ENCODE measurements around the gene GPC5. TPM values are rescaled to one million over a fixed set of nuclear protein-coding genes. Genes with fewer than 3 reads are reported as not detected.

Gene GPC5
- total RNA-seq, 1 experiment from 2014 or later = not detected

DNA sequence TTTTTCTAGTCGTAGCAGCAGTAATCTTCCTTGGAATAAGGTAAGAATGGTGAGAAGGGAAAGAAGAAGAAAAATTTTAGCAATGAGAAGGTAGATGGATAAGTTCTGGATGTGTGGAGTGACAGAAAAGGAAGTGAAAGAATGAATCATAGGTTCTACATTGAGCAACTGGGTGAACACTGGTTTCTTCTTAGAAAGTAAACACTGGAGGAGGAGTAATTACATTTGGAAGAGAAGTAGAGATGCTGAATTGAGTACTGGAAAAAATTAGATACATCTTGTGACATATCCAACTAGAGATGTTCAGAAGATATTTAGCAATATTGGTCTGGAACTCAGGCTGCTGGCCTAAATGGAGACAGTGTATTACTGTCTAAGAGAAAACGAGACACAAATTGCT is 148.5 kb downstream of the GPC5 start:
- H3K36me3 ChIP-seq = no peaks in the 10 kb centered on the region
- no peaks in the 10 kb centered on the region for H3K27me3 ChIP-seq (replicated peaks)
- no peaks in the 10 kb centered on the region for H3K9me3 ChIP-seq (replicated peaks)
- no peaks in the 10 kb centered on the region for H3K4me1 ChIP-seq (replicated peaks)
- DNase-seq (ENCODE audit: low read depth in 1 of 2, low spot score in 2 of 2) = no peak
- no peak overlapping the region for H3K27ac ChIP-seq
- H3K4me3 ChIP-seq = no peak overlapping the region

DNA sequence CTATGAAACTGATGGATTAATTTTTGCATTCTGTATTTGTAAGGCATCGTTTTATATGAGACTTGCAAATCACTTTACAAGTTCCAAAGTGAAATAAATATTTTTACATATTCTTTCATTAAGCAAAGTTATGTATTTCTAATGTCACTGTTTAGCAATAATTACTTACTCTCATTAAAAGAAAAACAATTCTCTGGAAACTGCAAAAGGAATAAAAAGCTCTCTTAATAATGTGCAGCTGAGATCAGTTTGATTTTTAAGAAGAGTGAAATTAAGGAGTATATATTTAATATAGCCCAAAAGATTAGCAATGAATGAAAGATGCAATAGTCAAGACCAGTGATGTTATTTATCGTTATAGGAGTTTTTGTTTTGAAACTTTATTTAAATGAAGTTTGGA is 155.2 kb downstream of the GPC5 start:
- Histone ChIP-seq H3K36me3 (no peaks in the 10 kb centered on the region), H3K27me3 (replicated peaks) (no peaks in the 10 kb centered on the region), H3K9me3 (replicated peaks) (no peaks in the 10 kb centered on the region), H3K27ac (no peak overlapping the region), H3K4me3 (no peak overlapping the region), H3K4me1 (replicated peaks) (no peaks in the 10 kb centered on the region)
- no peak for DNase-seq (ENCODE audit: low read depth in 1 of 2, low spot score in 2 of 2)

DNA sequence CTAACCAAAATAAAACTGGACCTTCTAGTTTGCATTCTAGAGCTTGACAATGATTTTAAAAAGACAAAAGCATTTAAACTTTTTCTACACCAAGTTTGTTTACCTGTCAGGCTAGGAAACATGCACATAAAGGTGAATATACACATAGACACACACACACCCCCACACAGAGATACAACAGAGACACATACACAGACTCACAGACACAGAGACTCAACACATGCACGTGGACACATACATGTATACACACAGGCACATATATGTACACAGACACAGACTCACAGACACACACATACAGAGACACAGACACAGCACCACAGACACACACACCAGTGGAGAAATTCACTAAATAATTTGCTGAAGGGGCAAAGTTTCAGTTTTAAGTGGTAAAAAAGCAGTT is 155.7 kb downstream of the GPC5 start:
- H3K4me3 ChIP-seq = no peak overlapping the region
- H3K27ac ChIP-seq = no peak overlapping the region
- DNase-seq (ENCODE audit: low read depth in 1 of 2, low spot score in 2 of 2) = no peak
- no peaks in the 10 kb centered on the region for H3K9me3 ChIP-seq (replicated peaks)
- H3K36me3 ChIP-seq = no peaks in the 10 kb centered on the region
- H3K4me1 ChIP-seq (replicated peaks) = no peaks in the 10 kb centered on the region
- no peaks in the 10 kb centered on the region for H3K27me3 ChIP-seq (replicated peaks)

DNA sequence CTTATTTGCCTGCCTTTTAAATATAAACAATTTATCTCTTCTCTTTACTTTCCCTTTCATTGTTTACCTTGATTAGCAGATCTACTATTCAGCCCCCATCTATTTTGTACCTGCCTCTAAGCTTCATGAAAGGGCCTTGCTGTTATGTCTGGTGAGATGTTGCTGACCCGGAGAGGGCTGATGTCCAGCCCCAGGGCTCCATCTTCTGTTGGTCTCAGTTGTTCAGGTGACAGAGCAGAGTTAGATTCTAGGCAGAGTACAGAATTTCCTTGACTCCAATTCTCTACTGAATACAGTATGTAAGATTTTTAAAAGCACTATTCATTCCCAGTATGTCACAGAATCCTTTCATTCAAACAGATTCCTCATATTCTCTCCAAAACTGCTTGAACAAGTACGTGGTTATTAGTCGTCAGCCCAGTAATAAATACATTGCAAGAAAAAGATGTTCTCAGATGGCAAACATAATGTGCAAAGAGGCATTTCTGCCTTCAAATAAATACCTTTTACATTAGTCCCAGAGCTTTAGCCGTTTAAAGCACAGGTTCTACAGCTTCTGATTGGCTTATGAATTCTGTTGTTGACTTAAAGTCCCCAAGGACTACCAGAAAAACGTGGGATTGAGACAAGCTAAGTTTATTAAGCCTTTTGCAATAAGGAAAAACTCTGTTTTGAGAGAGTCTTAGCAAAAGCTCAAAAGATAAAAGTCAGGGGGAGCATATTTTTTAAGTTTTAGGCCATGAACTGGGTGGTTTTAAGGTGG is 159.1 kb downstream of the GPC5 start:
- H3K36me3 ChIP-seq = no peaks in the 10 kb centered on the region

GRCh38 chr13:91563799-91564198 is 165.4 kb downstream of the GPC5 start:
- Histone ChIP-seq H3K27ac (no peak overlapping the region), H3K9me3 (replicated peaks) (no peaks in the 10 kb centered on the region), H3K27me3 (replicated peaks) (no peaks in the 10 kb centered on the region), H3K4me3 (no peak overlapping the region), H3K36me3 (no peaks in the 10 kb centered on the region), H3K4me1 (replicated peaks) (no peaks in the 10 kb centered on the region)
- no peak for DNase-seq (ENCODE audit: low read depth in 1 of 2, low spot score in 2 of 2)

More for the DNA sequence above, 159.1 kb downstream of the GPC5 start:
- DNase-seq (ENCODE audit: low read depth in 1 of 2, low spot score in 2 of 2) = no peak
- no peaks in the 10 kb centered on the region for H3K9me3 ChIP-seq (replicated peaks)
- no peaks in the 10 kb centered on the region for H3K27me3 ChIP-seq (replicated peaks)
- no peaks in the 10 kb centered on the region for H3K4me1 ChIP-seq (replicated peaks)
- H3K4me3 ChIP-seq = no peak overlapping the region
- H3K27ac ChIP-seq = no peak overlapping the region

DNA sequence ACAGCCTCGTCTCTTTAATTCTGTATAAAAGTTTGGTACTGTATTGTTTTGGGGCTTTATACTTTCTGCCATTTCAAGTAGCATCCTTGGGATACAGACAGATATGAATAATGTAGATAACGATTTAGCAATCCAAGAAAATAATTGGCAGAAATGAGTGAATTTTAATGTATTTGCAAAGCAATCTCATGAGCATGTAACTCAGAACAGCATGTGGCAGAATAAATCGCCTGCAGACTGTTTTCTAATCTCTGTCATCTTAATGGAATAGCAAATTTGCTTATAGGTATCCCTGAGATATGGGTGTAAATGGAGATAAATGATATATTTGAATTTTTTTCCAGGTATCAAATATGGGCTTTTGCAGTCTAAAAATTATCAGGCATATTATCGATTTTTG is 166.0 kb downstream of the GPC5 start:
- Histone ChIP-seq H3K36me3 (no peaks in the 10 kb centered on the region), H3K27me3 (replicated peaks) (no peaks in the 10 kb centered on the region), H3K4me3 (no peak overlapping the region), H3K4me1 (replicated peaks) (no peaks in the 10 kb centered on the region), H3K9me3 (replicated peaks) (no peaks in the 10 kb centered on the region), H3K27ac (no peak overlapping the region)
- DNase-seq (ENCODE audit: low read depth in 1 of 2, low spot score in 2 of 2) = no peak

DNA sequence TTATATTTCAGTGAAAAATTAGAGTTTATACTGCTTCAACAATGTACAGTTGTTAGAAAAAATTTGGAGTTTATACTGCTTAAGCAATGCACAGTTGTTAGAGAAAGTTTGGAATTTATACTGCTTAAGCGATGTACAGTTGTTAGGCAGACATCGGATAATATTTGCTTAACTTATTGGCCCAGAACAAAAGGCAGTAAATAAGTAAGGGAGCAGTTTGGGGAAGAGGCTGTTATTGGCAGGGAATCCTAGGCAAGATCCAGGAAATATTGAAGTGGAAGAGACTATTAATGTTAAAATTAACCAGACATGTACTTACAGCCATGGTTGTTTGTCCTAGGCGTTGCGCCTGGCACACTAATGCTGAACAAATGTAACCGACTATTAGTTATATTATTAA is 166.9 kb downstream of the GPC5 start:
- Histone ChIP-seq H3K4me3 (no peak overlapping the region), H3K4me1 (replicated peaks) (no peaks in the 10 kb centered on the region), H3K9me3 (replicated peaks) (no peaks in the 10 kb centered on the region), H3K27ac (no peak overlapping the region), H3K36me3 (no peaks in the 10 kb centered on the region), H3K27me3 (replicated peaks) (no peaks in the 10 kb centered on the region)
- no peak for DNase-seq (ENCODE audit: low read depth in 1 of 2, low spot score in 2 of 2)

DNA sequence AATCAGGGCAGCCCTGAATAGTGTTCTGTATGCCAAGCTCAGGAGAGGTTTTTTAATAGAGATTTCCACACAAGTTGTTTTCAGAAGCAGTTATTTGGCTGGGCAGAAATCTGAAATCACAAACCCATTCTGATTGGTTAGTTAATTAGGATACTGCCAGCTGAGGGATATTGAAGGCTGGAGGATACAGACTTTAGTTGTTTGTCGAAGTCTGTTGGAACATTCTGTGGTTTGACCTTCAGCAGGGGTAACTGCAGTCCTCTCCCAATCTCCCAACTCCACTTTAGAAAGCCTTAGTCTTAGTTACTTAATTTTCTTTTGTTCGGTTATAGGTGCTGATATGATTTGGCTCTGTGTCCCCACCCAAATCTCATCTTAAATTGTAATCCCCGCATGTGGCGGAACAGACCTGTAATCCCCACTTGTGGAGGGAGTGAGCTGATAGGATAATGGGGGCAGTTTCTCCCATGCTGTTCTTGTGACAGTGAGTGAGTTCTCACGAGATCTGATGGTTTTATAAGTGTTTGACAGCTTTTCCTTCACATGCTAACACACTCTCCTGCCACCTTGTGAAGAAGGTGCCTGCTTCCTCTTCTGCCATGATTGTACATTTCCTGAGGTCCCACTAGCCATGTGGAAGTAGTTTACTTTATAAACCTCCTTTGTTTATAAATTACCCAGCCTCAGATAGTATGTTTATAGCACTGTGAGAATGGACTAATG is 169.2 kb downstream of the GPC5 start:
- no peak for DNase-seq (ENCODE audit: low read depth in 1 of 2, low spot score in 2 of 2)
- no peak overlapping the region for H3K4me3 ChIP-seq

GRCh38 chr13:91571681-91572080 is 173.3 kb downstream of the GPC5 start:
- no peaks in the 10 kb centered on the region for H3K36me3 ChIP-seq
- no peak overlapping the region for H3K27ac ChIP-seq
- no peaks in the 10 kb centered on the region for H3K27me3 ChIP-seq (replicated peaks)
- no peaks in the 10 kb centered on the region for H3K9me3 ChIP-seq (replicated peaks)
- H3K4me1 ChIP-seq (replicated peaks) = no peaks in the 10 kb centered on the region
- H3K4me3 ChIP-seq = no peak overlapping the region
- DNase-seq (ENCODE audit: low read depth in 1 of 2, low spot score in 2 of 2) = no peak

More for the DNA sequence above, 169.2 kb downstream of the GPC5 start:
- Histone ChIP-seq H3K27ac (no peak overlapping the region), H3K9me3 (replicated peaks) (no peaks in the 10 kb centered on the region), H3K27me3 (replicated peaks) (no peaks in the 10 kb centered on the region), H3K4me1 (replicated peaks) (no peaks in the 10 kb centered on the region), H3K36me3 (no peaks in the 10 kb centered on the region)

- H3K27me3 ChIP-seq (replicated peaks) = no peaks in the 10 kb centered on the region
- H3K4me3 ChIP-seq = no peak overlapping the region
- H3K36me3 ChIP-seq = no peaks in the 10 kb centered on the region
- H3K4me1 ChIP-seq (replicated peaks) = no peaks in the 10 kb centered on the region
- no peak for DNase-seq (ENCODE audit: low read depth in 1 of 2, low spot score in 2 of 2)
- H3K9me3 ChIP-seq (replicated peaks) = no peaks in the 10 kb centered on the region
- H3K27ac ChIP-seq = no peak overlapping the region
Observed at GRCh38 chr13:91572439-91572838, 174.0 kb downstream of the GPC5 start.

GRCh38 chr13:91572944-91573598 is 174.7 kb downstream of the GPC5 start:
- Histone ChIP-seq H3K27ac (no peak overlapping the region), H3K36me3 (no peaks in the 10 kb centered on the region), H3K4me3 (no peak overlapping the region), H3K4me1 (replicated peaks) (no peaks in the 10 kb centered on the region), H3K9me3 (replicated peaks) (no peaks in the 10 kb centered on the region), H3K27me3 (replicated peaks) (no peaks in the 10 kb centered on the region)
- DNase-seq (ENCODE audit: low read depth in 1 of 2, low spot score in 2 of 2) = no peak

DNA sequence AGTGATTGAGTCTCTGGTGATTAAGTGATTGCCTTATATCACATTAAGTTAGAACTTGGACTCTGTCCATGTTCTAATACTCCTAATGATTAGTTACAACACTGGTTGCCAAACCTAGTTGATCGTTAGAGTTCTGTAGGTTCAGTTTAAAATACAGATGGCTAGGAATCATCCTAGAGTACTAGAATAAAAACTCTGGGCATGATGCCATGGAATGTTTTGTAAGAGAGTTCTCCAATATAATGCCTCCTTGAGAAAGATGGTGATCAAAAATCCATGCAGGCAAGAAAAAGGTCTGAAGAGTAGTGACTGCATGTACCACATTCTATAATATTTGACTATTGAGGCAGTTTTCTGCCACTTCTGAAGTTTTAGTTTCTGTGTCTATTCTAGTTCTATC is 176.3 kb downstream of the GPC5 start:
- H3K36me3 ChIP-seq = no peaks in the 10 kb centered on the region
- H3K27ac ChIP-seq = no peak overlapping the region
- no peak overlapping the region for H3K4me3 ChIP-seq
- no peaks in the 10 kb centered on the region for H3K4me1 ChIP-seq (replicated peaks)
- DNase-seq (ENCODE audit: low read depth in 1 of 2, low spot score in 2 of 2) = no peak
- H3K9me3 ChIP-seq (replicated peaks) = no peaks in the 10 kb centered on the region
- no peaks in the 10 kb centered on the region for H3K27me3 ChIP-seq (replicated peaks)

DNA sequence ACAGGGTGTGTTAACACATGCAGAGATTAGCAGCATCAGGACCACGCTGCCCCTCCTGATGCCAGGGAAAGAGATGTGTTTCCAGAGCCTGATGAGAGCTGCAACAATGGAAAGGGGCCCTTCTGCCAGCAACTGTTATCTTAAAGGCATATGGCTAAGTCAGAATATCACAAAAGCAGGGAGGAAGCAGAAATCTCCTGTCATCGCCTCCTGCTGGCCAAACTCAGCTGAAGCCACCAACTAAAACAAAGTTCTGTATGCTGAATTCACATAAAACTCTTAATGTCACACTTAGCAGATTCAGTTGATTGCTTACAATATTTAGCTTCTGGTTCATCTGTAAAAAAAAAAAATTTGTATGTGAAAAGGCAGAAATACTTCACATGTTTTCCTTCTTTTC is 178.2 kb downstream of the GPC5 start:
- no peaks in the 10 kb centered on the region for H3K36me3 ChIP-seq
- no peak overlapping the region for H3K4me3 ChIP-seq
- no peaks in the 10 kb centered on the region for H3K4me1 ChIP-seq (replicated peaks)
- H3K27ac ChIP-seq = no peak overlapping the region
- no peak for DNase-seq (ENCODE audit: low read depth in 1 of 2, low spot score in 2 of 2)
- H3K27me3 ChIP-seq (replicated peaks) = no peaks in the 10 kb centered on the region
- no peaks in the 10 kb centered on the region for H3K9me3 ChIP-seq (replicated peaks)

DNA sequence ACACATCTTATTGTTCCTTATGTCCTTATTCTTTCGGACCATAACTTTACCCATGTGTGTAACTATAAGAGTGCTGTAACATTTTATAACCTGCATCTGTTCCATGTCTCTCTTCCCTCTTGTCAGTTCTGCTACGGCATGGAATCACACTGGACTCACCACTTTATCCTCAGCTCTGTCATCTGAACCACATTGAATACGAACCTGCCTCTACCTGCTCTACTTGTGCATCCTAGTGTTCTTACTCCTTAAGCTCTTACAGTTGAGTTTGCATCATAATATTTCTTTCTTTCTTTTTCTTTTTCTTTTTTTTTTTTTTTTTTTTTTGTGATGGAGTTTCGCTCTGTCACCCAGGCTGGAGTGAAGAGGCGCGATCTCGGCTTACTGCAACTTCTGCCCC is 180.9 kb downstream of the GPC5 start:
- DNase-seq (ENCODE audit: low read depth in 1 of 2, low spot score in 2 of 2) = no peak
- no peaks in the 10 kb centered on the region for H3K4me1 ChIP-seq (replicated peaks)
- H3K27ac ChIP-seq = no peak overlapping the region
- H3K27me3 ChIP-seq (replicated peaks) = no peaks in the 10 kb centered on the region
- H3K9me3 ChIP-seq (replicated peaks) = no peaks in the 10 kb centered on the region
- H3K4me3 ChIP-seq = no peak overlapping the region
- no peaks in the 10 kb centered on the region for H3K36me3 ChIP-seq

Measured in SJSA1 (cell line).